GM12801 (cell line): ENCODE measurements around the gene VPS37D.

ENCODE experiments used
- CTCF ChIP-seq: IDR thresholded peaks from one replicate; pipeline ENCODE4 v1.5.1; 2011; ENCODE audit warnings: control low read depth; ENCODE audit not compliant: insufficient read length; ENCODE audit errors: extremely low read depth

VPS37D gene

GRCh38 chr7:73624669-73625001 is 43.0 kb upstream of the VPS37D start:
- no peak for TF ChIP-seq CTCF

DNA sequence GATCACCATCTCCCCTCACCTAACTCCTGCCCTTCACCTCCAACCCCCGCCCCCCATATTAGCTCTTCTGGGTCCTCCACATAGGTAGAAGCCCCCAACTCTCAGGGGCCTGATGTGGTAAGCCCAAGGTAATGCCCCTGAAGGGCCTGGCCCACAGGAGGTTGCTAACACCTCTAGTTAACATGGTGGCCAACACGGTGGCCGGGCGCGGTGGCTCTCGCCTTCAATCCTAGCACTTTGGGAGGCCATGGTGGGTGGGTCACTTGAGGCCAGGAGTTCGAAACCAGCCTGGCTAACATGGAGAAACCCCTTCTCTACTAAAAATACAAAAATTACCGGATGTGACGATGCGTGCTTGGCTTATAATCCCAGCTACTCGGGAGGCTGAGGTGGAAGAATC is 42.4 kb upstream of the VPS37D start:
- no peak for TF ChIP-seq CTCF

- no peak for TF ChIP-seq CTCF
These were observed 40.8 kb upstream of the VPS37D start for GRCh38 chr7:73626814-73627213.

- no peak for TF ChIP-seq CTCF
These were observed 39.1 kb upstream of the VPS37D start for GRCh38 chr7:73628504-73628903.

DNA sequence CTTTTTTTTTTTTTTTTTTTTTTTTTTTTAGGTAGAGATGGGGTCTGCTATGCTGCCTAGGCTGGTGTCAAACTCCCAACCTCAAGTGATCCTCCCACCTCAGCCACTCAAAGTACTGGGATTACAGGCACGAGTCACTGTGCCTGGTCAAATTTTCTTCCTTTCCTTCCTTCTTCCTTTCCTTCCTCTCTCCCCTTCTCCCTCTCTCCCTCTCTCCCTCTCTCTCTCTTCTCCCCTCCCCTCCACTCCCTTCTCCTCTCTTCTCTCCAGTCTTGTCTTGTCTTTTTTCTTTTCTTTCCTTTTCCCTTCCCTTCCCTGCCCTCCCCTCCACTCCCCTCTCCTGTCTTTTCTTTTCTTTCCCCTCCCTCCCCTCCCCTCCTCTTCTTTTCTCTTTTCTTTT is 36.1 kb upstream of the VPS37D start:
- no peak for TF ChIP-seq CTCF

- no peak for TF ChIP-seq CTCF
These were observed 34.3 kb upstream of the VPS37D start for GRCh38 chr7:73633323-73633722.

GRCh38 chr7:73633844-73634243 is 33.8 kb upstream of the VPS37D start:
- TF ChIP-seq CTCF: no peak
